ENCODE data around the gene GOLT1B. TPM values are rescaled to one million over a fixed set of nuclear protein-coding genes. Genes with fewer than 3 reads are reported as not detected.
A peak's percentile ranks its signal among the peaks of the same experiment; 100 is the strongest.
"Not testable (repeated sequence)": the region's sequence is repeated elsewhere in the genome, so short reads cannot be mapped to it uniquely, and the experiment has no call there.

GOLT1B gene, protein sequence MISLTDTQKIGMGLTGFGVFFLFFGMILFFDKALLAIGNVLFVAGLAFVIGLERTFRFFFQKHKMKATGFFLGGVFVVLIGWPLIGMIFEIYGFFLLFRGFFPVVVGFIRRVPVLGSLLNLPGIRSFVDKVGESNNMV
- polyA plus RNA-seq (ENCODE audit: insufficient read length) = 34.7 TPM

DNA sequence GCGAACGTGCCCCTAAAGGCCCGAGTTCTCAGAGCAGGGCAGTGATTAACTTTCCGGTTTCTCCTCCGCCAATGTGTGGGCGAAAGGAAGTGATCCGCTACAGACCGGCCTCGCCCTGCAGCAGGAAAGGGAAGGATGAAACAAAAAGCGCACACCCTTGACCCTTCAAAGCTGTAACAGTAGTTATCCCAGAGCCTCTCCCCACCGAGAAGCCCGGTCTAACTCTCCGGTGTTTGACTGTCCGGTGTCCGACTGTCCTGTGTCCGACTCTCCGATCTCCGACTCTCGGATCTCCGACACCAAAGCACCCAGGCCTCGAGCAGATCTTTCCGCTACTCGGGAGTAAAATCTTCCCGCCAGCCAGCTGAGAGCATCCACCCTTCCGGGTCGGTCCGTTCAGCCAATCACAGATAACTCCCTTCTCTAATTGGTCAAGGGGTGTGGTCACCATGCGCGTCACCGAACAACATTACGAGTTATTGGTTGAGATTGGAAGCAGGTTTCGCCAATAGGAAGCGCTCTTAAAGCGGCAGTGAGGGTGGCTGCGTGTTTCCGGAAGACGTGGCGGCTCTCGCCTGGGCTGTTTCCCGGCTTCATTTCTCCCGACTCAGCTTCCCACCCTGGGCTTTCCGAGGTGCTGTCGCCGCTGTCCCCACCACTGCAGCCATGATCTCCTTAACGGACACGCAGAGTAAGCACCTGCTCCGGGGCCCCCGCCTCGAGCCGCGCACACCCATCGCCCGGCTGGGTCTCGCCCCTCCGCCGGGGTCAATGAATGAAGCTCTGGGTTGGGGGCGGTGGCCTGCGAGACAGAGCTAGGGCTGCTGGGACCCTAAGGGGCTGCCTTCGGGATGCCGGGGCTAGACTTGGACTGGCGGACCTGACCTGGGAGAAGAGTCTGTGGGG, at the start of gene GOLT1B, which contains the start of gene RECQL:
TSS of gene GOLT1B (plus strand) at position 532 of the 906 bp plus-strand sequence. CDS start at position 667, 135 bp downstream.
TSS of gene RECQL (minus strand) at position 378 of the 906 bp plus-strand sequence. CDS start 2,065 bp downstream, outside the sequence.
- DNase-seq = peak; percentile 97

DNA sequence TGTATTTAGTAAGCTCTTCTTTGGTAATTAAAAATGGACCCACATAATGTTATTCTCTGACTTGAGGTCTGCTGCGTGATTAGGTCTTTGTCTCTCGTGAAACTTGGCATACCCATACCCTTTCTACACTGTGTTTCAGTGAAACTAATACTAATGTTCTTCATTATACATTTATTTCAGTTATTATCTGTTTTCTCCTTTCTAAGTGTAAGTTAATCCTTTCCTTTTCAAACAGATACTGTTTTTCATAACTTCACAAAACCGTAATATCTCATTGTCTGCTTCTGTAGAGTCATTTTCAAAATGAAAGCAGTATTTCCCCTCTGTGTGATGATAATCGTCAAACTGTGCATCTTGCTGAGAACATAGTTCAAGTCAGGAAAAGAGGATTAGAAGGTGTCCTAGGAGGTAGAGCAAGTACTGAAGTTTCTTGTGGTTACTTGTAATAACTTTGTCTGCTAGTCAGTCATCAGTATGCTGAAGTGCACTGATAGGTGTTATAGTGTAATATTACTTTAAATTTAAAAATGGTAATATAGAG, 48.2 kb upstream of the GOLT1B start:
- no peak for DNase-seq

GRCh38 chr12:21456291-21456780, 45.3 kb upstream of the GOLT1B start:
- no peak for DNase-seq

GRCh38 chr12:21459474-21459873, 42.1 kb upstream of the GOLT1B start:
- DNase-seq = no peak

- DNase-seq = not testable (repeated sequence)
Observed at GRCh38 chr12:21467334-21467733, 34.3 kb upstream of the GOLT1B start.

DNA sequence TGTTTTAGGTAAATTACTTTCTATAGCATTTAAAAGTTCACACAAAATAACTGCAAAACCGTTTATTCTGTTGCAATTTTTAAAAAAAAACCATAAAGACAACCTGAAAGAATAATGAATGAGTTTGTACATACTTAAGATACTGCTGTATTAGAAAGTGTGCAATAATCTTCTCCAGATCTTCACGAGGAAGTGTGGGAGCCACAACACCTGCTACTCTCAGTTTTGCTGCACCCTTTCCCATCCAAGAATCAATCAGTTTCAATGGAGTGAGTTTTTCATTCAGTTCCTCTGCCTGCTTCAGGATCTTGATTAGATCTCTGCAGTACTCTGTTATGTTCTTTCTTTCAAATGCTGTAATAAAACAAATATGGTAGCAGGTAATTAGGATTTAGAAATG, 30.3 kb upstream of the GOLT1B start:
- DNase-seq = no peak

GRCh38 chr12:21472197-21472823, 29.3 kb upstream of the GOLT1B start:
- no peak for DNase-seq

- DNase-seq = no peak
Observed at GRCh38 chr12:21475552-21475951, 26.0 kb upstream of the GOLT1B start.

- DNase-seq = no peak
Observed at GRCh38 chr12:21476949-21477348, 24.6 kb upstream of the GOLT1B start.

DNA sequence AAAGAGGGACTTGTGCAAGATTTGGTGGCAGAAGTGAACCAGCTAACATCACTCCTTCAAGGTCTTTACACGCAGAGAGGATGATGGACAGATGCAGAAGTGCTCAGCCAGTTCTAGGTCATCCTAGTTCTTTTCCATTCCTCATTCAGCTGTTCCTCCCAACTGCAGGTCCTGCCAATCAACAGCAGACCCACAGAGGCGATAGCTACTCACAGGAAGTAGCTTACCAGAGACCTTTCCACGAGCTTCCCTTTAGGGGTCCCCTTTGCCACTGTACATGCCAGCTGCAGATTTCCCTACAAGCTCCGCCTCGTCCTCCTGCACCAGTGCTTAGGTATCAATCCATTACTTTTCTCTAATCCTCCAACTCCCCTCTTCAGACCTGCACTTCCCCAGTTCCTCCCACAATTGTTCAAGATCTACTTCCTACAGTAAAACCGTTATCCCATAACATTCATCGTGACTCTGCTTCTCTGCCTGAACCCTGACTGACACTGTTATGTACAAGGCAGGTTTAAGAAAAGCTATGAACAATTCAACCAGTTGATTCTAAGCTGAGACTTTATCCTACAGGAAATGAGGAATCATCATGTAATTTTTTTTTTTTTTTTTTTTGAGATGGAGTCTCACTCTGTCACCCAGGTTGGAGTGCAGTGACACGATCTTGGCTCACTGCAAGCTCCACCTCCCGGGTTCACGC, 22.7 kb upstream of the GOLT1B start:
- DNase-seq = no peak

- DNase-seq = no peak
Observed at GRCh38 chr12:21483531-21483930, 18.1 kb upstream of the GOLT1B start.

- DNase-seq = no peak
Observed at GRCh38 chr12:21485998-21486397, 15.6 kb upstream of the GOLT1B start.

DNA sequence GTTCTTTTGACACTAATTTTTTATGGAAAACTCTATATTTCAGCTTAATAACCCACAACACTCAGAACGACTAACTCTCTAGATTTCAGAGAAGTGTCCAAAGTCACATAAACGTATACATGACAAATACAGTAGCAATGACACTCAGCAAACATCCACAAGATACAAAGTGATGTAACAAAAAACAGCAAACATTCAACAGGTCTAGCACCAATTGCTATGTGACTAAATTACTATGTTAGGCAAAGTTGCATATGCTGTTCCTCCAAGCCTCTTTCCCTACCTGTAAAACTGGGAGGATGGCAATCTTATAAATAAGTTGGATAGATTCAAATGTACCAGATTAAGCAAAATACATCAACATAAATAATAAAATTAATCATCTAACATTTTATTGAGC, 1.8 kb upstream of the GOLT1B start:
- DNase-seq = no peak

- no peak for DNase-seq
Observed at GRCh38 chr12:21500786-21501257, 767 bp upstream of the GOLT1B start.

GRCh38 chr12:21502164-21502496, 541 bp downstream of the GOLT1B start:
- no peak for DNase-seq

- no peak for DNase-seq
Observed at GRCh38 chr12:21502872-21503271, 1.3 kb downstream of the GOLT1B start.

GRCh38 chr12:21505888-21506287, 4.3 kb downstream of the GOLT1B start:
- no peak for DNase-seq

GRCh38 chr12:21507849-21508248, 6.3 kb downstream of the GOLT1B start:
- no peak for DNase-seq

GRCh38 chr12:21509768-21510167, 8.2 kb downstream of the GOLT1B start:
- DNase-seq = no peak

DNA sequence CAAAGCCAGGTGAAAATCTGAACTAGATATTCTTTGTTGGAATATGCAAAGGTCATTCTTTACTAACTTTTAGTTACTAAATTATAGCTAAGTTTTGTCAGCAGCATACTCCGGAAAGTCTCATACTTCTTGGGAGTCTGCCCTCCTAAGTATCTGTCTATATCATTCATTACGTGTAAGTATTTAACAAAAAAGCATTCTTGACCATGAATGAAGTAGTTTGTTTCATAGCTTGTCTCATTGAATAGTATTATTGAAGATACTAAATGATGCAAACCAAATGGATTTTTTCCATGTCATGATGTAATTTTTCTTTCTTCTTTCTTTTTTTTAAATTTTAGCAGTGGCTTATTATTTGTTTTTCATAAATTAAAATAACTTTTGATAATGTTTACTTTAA, 14.7 kb downstream of the GOLT1B start:
- no peak for DNase-seq

- DNase-seq = no peak
Observed at GRCh38 chr12:21518451-21518850, 16.9 kb downstream of the GOLT1B start.

DNA sequence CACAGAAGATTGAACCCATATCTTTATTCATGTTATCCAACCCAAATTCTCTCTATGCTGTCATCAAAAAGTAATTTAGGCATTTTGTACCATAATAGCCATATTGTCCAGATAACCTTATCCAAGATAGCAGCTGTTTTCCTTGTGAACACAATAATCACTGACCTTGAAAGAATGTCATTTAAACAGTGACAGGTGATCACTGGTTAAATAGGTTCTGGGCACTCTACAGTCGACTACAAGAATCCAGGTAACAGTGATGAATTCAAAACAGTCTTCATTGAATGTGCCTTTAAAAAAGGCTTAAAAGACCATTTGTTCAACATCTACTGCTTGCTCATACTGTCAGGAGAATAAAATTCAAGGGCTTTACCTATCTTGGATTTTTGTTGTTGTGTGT, 20.0 kb downstream of the GOLT1B start:
- no peak for DNase-seq

Data from hindlimb muscle (tissue), 1 donor.